AG04450 (cell line): Measurements from ENCODE around the gene APBA2. TPM values are rescaled to one million over a fixed set of nuclear protein-coding genes. Genes with fewer than 3 reads are reported as not detected.

Source experiments
- CTCF ChIA-PET: fragments of 300-600, 350-600 bp; formaldehyde crosslinking; extraction: SDS; loops from one replicate; lab custom pipeline; 2022; ENCODE audit warnings: antibody characterized with exemption, inconsistent platforms; lab: Charles Lee
- POLR2A ChIA-PET: fragments of 350-600 bp; formaldehyde crosslinking; extraction: SDS; loops from one replicate; lab custom pipeline; 2021; ENCODE audit warnings: antibody characterized with exemption, inconsistent platforms; lab: Yijun Ruan, JAX
- DNase-seq: peaks from one replicate; pipeline ENCODE4 v3.0.0-alpha.2; 2011; ENCODE audit warnings: low read depth, low spot score
- H3K27ac ChIP-seq: one replicate; pipeline ENCODE4 v1.5.1; 2012; ENCODE audit warnings: low read depth, low read length, control low read depth
- H3K27me3 ChIP-seq: one replicate; pipeline ENCODE4 v1.6.0; 2012; ENCODE audit warnings: low read length; ENCODE audit not compliant: control insufficient read depth, insufficient read depth
- H3K4me3 ChIP-seq: 2 replicates; pipeline ENCODE4 v1.5.1; 2011; ENCODE audit warnings: mild to moderate bottlenecking, low read depth, low read length, control low read depth
- H3K9me3 ChIP-seq: 2 replicates; pipeline ENCODE4 v1.5.1; 2012; ENCODE audit warnings: low read length; ENCODE audit not compliant: control insufficient read depth, insufficient read depth
- polyA plus RNA-seq: library from polyadenylated mRNA; depleted of rRNA; stranded (reverse); fragments of >200 nt; gene quantifications from 2 replicates; pipeline ENCODE4 v1.2.3, GENCODE V29; 2011
- TF ChIP-seq, protein P1 (sequence below): IDR thresholded peaks from 2 replicates; pipeline ENCODE4 v1.5.1; 2011; ENCODE audit warnings: low read depth, low read length, control low read depth, inconsistent platforms

APBA2 gene
- polyA plus RNA-seq, 1 experiment: 18.9 TPM

DNA sequence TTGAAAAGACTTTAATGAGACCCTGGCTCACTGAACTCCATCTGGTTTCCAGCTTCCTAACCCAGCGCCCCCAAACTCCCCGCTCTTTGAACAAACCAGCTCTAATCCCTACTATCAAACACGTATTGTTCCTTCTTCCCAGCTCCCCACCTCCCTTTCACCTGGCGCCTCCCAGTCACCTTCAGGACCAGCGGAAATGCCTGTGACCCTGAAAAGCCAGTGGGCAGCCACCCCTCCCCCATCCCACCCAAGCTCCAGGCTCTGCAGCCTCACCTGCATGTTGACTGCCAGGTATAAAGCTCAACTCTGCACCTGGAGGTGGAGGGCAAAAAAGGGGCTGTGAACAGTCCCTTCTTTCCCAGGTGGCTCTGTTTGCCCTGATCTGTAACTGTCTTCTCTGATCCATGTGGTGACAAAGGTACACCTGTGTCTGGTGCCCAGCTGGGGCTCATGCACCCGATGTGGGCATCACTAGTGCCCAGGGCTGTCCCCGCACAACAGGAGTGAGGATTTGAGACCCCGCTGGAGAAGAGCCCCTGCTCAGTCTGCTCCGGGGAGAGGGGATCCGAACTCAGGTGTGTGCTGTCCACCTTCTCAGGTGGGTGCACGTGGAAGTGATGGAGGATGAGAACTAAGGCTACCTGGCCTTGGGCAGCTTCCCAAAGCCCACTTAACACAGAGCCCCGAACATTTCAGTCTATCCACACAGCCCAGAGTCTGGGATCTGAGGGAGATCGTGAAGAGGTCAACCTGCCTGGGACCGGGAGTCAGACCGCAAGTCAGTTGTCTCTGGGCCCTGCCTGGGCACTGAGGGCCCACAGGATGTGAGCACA lies 254.9 kb downstream of the APBA2 start:
- ChIA-PET CTCF (interaction anchor here (0.6 to 2.5 kb wide), 37 partner anchors 7 to 936 kb away, joined by 3 to 28 read pairs (median 3); no protein-coding TSS in a partner anchor), POLR2A (no interaction called here)
- H3K9me3 ChIP-seq: no peaks in the 10 kb centered on the region
- peaks cover 3% of the 10 kb centered on the region for H3K27me3 ChIP-seq
- TF ChIP-seq, protein P1, sequence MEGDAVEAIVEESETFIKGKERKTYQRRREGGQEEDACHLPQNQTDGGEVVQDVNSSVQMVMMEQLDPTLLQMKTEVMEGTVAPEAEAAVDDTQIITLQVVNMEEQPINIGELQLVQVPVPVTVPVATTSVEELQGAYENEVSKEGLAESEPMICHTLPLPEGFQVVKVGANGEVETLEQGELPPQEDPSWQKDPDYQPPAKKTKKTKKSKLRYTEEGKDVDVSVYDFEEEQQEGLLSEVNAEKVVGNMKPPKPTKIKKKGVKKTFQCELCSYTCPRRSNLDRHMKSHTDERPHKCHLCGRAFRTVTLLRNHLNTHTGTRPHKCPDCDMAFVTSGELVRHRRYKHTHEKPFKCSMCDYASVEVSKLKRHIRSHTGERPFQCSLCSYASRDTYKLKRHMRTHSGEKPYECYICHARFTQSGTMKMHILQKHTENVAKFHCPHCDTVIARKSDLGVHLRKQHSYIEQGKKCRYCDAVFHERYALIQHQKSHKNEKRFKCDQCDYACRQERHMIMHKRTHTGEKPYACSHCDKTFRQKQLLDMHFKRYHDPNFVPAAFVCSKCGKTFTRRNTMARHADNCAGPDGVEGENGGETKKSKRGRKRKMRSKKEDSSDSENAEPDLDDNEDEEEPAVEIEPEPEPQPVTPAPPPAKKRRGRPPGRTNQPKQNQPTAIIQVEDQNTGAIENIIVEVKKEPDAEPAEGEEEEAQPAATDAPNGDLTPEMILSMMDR: no peak
- H3K27ac ChIP-seq: no peak overlapping the region
- H3K4me3 ChIP-seq: no peak overlapping the region
- no peak for DNase-seq

DNA sequence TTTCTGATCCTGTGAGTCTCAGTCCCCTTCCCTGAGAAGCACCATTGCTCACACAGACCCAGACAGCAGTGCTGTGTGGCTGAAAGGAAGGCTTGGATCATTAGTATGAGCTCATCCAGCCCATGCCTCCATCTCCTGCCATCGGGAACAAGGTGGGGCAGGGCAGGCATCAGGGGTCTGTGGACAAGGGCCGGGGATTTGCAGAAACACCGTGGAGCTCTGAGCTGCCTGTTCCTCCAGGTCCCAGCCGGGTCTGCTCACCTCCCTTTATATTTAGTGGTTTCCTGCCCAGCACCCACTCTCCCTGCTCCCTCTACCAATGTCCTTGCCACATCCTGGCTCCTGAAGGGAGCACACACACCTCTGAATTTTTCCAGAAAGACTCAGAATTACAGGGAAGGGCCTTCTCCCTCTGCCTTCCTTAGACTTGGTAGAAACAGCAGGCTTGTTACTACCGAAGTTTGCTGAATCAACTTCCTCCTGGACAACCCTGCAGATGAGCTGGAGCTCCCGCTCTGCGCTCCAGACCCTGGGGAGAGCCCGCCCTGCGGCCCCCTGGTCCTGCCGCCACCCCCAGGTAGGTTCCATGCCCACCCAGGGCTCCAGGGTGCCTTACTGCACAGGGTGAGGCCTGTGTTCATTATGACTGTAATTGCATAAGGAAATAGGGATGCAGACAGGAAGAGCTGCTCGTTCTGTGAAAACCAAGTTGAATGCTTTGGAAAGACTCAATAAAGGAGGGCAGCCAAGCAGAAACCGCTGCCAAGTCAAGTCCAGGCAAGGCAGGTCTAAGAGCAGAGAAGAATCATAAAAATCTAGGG lies 255.7 kb downstream of the APBA2 start:
- peaks cover 3% of the 10 kb centered on the region for H3K27me3 ChIP-seq
- DNase-seq: no peak
- no peak overlapping the region for H3K27ac ChIP-seq
- no peaks in the 10 kb centered on the region for H3K9me3 ChIP-seq
- POLR2A ChIA-PET: no interaction called here
- TF ChIP-seq, protein P1: no peak
- no peak overlapping the region for H3K4me3 ChIP-seq
- CTCF ChIA-PET: interaction anchor here (1.5 to 2.5 kb wide), 3 partner anchors 11 to 40 kb away, joined by 3 to 28 read pairs (median 10); no protein-coding TSS in a partner anchor

DNA sequence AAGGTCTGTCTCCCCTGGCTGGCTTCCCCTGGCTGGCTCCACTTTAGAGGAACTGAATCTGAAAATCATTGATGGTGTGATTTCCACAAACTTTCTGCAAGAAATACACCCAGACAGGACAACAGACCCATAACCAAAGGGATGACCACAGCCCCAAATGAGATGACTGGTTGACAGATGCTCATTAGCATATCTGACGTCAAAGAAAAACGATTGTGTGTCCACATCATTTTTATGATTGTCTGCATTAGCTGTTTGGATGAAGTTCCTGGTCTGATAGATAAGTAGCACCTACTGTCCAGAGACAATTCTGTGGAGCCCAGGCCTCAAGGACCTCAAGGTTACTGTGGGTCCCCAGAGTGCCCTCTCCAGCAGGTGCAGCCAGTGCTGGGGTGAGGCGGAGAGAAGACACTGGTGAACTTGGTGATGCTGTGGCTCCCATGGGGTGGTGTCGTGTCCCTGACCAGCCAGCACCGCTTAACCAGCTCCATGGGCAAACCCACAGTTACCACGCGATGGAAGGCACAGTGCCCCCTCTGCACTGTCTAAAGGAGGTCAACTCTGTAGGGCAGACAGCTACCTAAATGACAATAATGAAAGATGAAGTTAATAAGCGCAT lies 256.5 kb downstream of the APBA2 start:
- CTCF ChIA-PET: interaction anchor here (1.5 kb wide), 1 partner anchor 40 kb away, joined by 3 read pairs; no protein-coding TSS in a partner anchor
- no peak overlapping the region for H3K27ac ChIP-seq
- no peaks in the 10 kb centered on the region for H3K9me3 ChIP-seq
- no peak overlapping the region for H3K4me3 ChIP-seq
- TF ChIP-seq, protein P1: no peak
- no peak for DNase-seq
- H3K27me3 ChIP-seq: peaks cover 3% of the 10 kb centered on the region
- POLR2A ChIA-PET: no interaction called here

DNA sequence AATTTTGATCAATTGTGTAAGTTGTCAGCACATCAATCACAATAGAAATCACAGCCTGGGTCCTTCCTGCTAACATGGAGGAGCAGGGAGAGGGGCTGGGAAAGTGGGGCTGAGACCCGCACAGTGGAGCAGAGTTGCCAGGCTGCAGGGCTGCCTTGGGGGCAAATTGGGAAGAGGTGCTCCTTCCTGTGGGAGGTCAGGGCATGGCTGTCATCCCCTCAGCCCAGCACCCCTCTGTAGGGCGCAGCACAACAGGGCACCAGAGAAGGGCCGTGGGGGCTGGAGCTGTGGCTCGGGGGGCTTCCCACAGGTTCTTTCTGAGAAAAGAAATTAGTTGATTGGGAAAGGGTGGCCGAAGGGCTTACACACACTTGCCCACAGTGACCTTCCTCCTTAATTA lies 257.5 kb downstream of the APBA2 start:
- Histone ChIP-seq H3K27ac (no peak overlapping the region), H3K4me3 (no peak overlapping the region), H3K9me3 (no peaks in the 10 kb centered on the region), H3K27me3 (peaks cover 3% of the 10 kb centered on the region)
- ChIA-PET POLR2A (no interaction called here), CTCF (no interaction called here)
- DNase-seq: no peak
- TF ChIP-seq, protein P1: no peak
